Measurements from ENCODE around the gene NEK10.

The NEK10 gene

GRCh38 chr3:27244374-27244773 lies 124.8 kb downstream of the NEK10 start:
- no peak for DNase-seq (ENCODE audit: low spot score)

GRCh38 chr3:27239951-27240350 lies 129.2 kb downstream of the NEK10 start:
- no peak for DNase-seq (ENCODE audit: low spot score)

GRCh38 chr3:27228805-27229204 lies 140.4 kb downstream of the NEK10 start:
- no peak for DNase-seq (ENCODE audit: low spot score)

GRCh38 chr3:27224197-27224596 lies 145.0 kb downstream of the NEK10 start:
- no peak for DNase-seq (ENCODE audit: low spot score)

- no peak for DNase-seq (ENCODE audit: low spot score)
Measured at GRCh38 chr3:27221264-27221932, 147.8 kb downstream of the NEK10 start.

- no peak for DNase-seq (ENCODE audit: low spot score)
Measured at GRCh38 chr3:27220166-27220565, 149.0 kb downstream of the NEK10 start.

GRCh38 chr3:27219127-27219845 lies 149.9 kb downstream of the NEK10 start:
- DNase-seq (ENCODE audit: low spot score) = no peak

GRCh38 chr3:27216955-27217552 lies 152.1 kb downstream of the NEK10 start:
- DNase-seq (ENCODE audit: low spot score) = no peak

- no peak for DNase-seq (ENCODE audit: low spot score)
Measured at GRCh38 chr3:27216295-27216855, 152.8 kb downstream of the NEK10 start.

- DNase-seq (ENCODE audit: low spot score) = no peak
Measured at GRCh38 chr3:27213450-27213849, 155.7 kb downstream of the NEK10 start.

GRCh38 chr3:27209617-27210264 lies 159.4 kb downstream of the NEK10 start:
- DNase-seq (ENCODE audit: low spot score) = no peak

GRCh38 chr3:27208961-27209616 lies 160.1 kb downstream of the NEK10 start:
- no peak for DNase-seq (ENCODE audit: low spot score)

- no peak for DNase-seq (ENCODE audit: low spot score)
Measured at GRCh38 chr3:27202959-27203358, 166.2 kb downstream of the NEK10 start.

- DNase-seq (ENCODE audit: low spot score) = no peak
Measured at GRCh38 chr3:27201492-27201891, 167.7 kb downstream of the NEK10 start.

- DNase-seq (ENCODE audit: low spot score) = no peak
Measured at GRCh38 chr3:27200721-27201489, 168.3 kb downstream of the NEK10 start.

GRCh38 chr3:27194861-27195483 lies 174.2 kb downstream of the NEK10 start:
- DNase-seq (ENCODE audit: low spot score) = no peak

- DNase-seq (ENCODE audit: low spot score) = no peak
Measured at GRCh38 chr3:27193056-27193455, 176.1 kb downstream of the NEK10 start.

GRCh38 chr3:27186013-27186412 lies 183.2 kb downstream of the NEK10 start:
- no peak for DNase-seq (ENCODE audit: low spot score)

GRCh38 chr3:27185231-27185989 lies 183.8 kb downstream of the NEK10 start:
- no peak for DNase-seq (ENCODE audit: low spot score)

- no peak for DNase-seq (ENCODE audit: low spot score)
Measured at GRCh38 chr3:27184261-27184660, 184.9 kb downstream of the NEK10 start.
